ENCODE measurements around the gene DEPDC7. TPM values are rescaled to one million over a fixed set of nuclear protein-coding genes. Genes with fewer than 3 reads are reported as not detected.

The DEPDC7 gene
- total and polyA plus RNA-seq, 2 donors from 2014 or later, result 2.4 to 11.0 TPM

- Histone ChIP-seq H3K4me1 (ENCODE audit: control insufficient read depth in 2 of 3, insufficient read depth in 2 of 3, low read depth in 1 of 3, low read length in 3 of 3) (peaks cover 0 to 5% (median 3%) of the 10 kb centered on the region in 3 donors), H3K36me3 (ENCODE audit: control insufficient read depth in 2 of 3, insufficient read depth in 3 of 3, low read length in 3 of 3) (no peaks in the 10 kb centered on the region), H3K9ac (ENCODE audit: low read length in 3 of 3) (no peak overlapping the region), H3K27ac (ENCODE audit: low read depth in 2 of 2, low read length in 2 of 2) (no peak overlapping the region), H3K4me3 (ENCODE audit: low read length in 3 of 3) (no peak overlapping the region), H3K9me3 (ENCODE audit: control insufficient read depth in 2 of 3, insufficient read depth in 1 of 3, low read length in 3 of 3) (no peaks in the 10 kb centered on the region), H3K27me3 (ENCODE audit: control insufficient read depth, insufficient read depth, low read length) (no peaks in the 10 kb centered on the region)
- intact Hi-C loops (cut with DNase I), result no loop called here
- TF ChIP-seq CTCF (IDR thresholded peaks at IDR 0.05; ENCODE audit: borderline replicate concordance, extremely low read depth, insufficient read depth), result no peak
- DNase-seq (peak in 2 of 5 donors; percentile 19 to 31), FAIRE-seq (no peak)
These were observed 6.3 kb downstream of the DEPDC7 start for GRCh38 chr11:33021937-33022336.

GRCh38 chr11:33025339-33025722 is 9.7 kb downstream of the DEPDC7 start:
- no peaks in the 10 kb centered on the region for H3K36me3 ChIP-seq (ENCODE audit: control insufficient read depth in 2 of 3, insufficient read depth in 3 of 3, low read length in 3 of 3)
- no peaks in the 10 kb centered on the region for H3K27me3 ChIP-seq (ENCODE audit: control insufficient read depth, insufficient read depth, low read length)
- no peak overlapping the region for H3K4me3 ChIP-seq (ENCODE audit: low read length in 3 of 3)
- DNase-seq (no peak), FAIRE-seq (no peak)
- no peak for TF ChIP-seq CTCF (IDR thresholded peaks at IDR 0.05; ENCODE audit: borderline replicate concordance, extremely low read depth, insufficient read depth)
- peaks cover 0 to 5% (median 3%) of the 10 kb centered on the region in 3 donors for H3K4me1 ChIP-seq (ENCODE audit: control insufficient read depth in 2 of 3, insufficient read depth in 2 of 3, low read depth in 1 of 3, low read length in 3 of 3)
- no peak overlapping the region for H3K27ac ChIP-seq (ENCODE audit: low read depth in 2 of 2, low read length in 2 of 2)
- H3K9ac ChIP-seq (ENCODE audit: low read length in 3 of 3), result no peak overlapping the region
- intact Hi-C loops (cut with DNase I), result no loop called here
- H3K9me3 ChIP-seq (ENCODE audit: control insufficient read depth in 2 of 3, insufficient read depth in 1 of 3, low read length in 3 of 3), result no peaks in the 10 kb centered on the region

- no peak for TF ChIP-seq CTCF (IDR thresholded peaks at IDR 0.05; ENCODE audit: borderline replicate concordance, extremely low read depth, insufficient read depth)
- no peak for FAIRE-seq
- Histone ChIP-seq H3K4me3 (ENCODE audit: low read length in 3 of 3) (no peak overlapping the region), H3K27ac (ENCODE audit: low read depth in 2 of 2, low read length in 2 of 2) (no peak overlapping the region), H3K36me3 (ENCODE audit: control insufficient read depth in 2 of 3, insufficient read depth in 3 of 3, low read length in 3 of 3) (no peaks in the 10 kb centered on the region), H3K9me3 (ENCODE audit: control insufficient read depth in 2 of 3, insufficient read depth in 1 of 3, low read length in 3 of 3) (no peaks in the 10 kb centered on the region), H3K27me3 (ENCODE audit: control insufficient read depth, insufficient read depth, low read length) (no peaks in the 10 kb centered on the region), H3K9ac (ENCODE audit: low read length in 3 of 3) (no peak overlapping the region), H3K4me1 (ENCODE audit: control insufficient read depth in 2 of 3, insufficient read depth in 2 of 3, low read depth in 1 of 3, low read length in 3 of 3) (no peaks in the 10 kb centered on the region)
- DNase-seq, result no peak
- intact Hi-C loops (cut with DNase I), result no loop called here
These were observed 11.6 kb downstream of the DEPDC7 start for GRCh38 chr11:33027233-33027632.

GRCh38 chr11:33027846-33028536 is 12.3 kb downstream of the DEPDC7 start:
- no peak overlapping the region for H3K9ac ChIP-seq (ENCODE audit: low read length in 3 of 3)

More at GRCh38 chr11:33027846-33028536, 12.3 kb downstream of the DEPDC7 start:
- Histone ChIP-seq H3K4me3 (ENCODE audit: low read length in 3 of 3) (no peak overlapping the region), H3K4me1 (ENCODE audit: control insufficient read depth in 2 of 3, insufficient read depth in 2 of 3, low read depth in 1 of 3, low read length in 3 of 3) (no peaks in the 10 kb centered on the region), H3K27me3 (ENCODE audit: control insufficient read depth, insufficient read depth, low read length) (no peaks in the 10 kb centered on the region), H3K36me3 (ENCODE audit: control insufficient read depth in 2 of 3, insufficient read depth in 3 of 3, low read length in 3 of 3) (no peaks in the 10 kb centered on the region), H3K27ac (ENCODE audit: low read depth in 2 of 2, low read length in 2 of 2) (no peak overlapping the region), H3K9me3 (ENCODE audit: control insufficient read depth in 2 of 3, insufficient read depth in 1 of 3, low read length in 3 of 3) (no peaks in the 10 kb centered on the region)
- no peak for DNase-seq
- TF ChIP-seq CTCF (IDR thresholded peaks at IDR 0.05; ENCODE audit: borderline replicate concordance, extremely low read depth, insufficient read depth), result no peak
- FAIRE-seq, result no peak
- intact Hi-C loops (cut with DNase I), result no loop called here

All from kidney (tissue), 14 donors.